NT2/D1 (cell line): ENCODE data around the gene TBC1D23.
"Not testable (repeated sequence)": the region's sequence is repeated elsewhere in the genome, so short reads cannot be mapped to it uniquely, and the experiment has no call there.

Experiments
- DNase-seq: peaks from one replicate; pipeline ENCODE4 v3.0.0-alpha.2; 2011; ENCODE audit warnings: low read depth, low spot score
- H3K27me3 ChIP-seq: 2 replicates; pipeline ENCODE4 v1.6.0; 2011; ENCODE audit warnings: mild to moderate bottlenecking; ENCODE audit not compliant: insufficient read length, insufficient read depth
- H3K36me3 ChIP-seq: 2 replicates; pipeline ENCODE4 v1.6.1; 2011; ENCODE audit warnings: mild to moderate bottlenecking, low read length, mixed read lengths; ENCODE audit not compliant: insufficient read depth, insufficient read length
- H3K4me1 ChIP-seq: 2 replicates; pipeline ENCODE4 v1.5.1; 2011; ENCODE audit not compliant: insufficient read depth, insufficient read length
- H3K4me3 ChIP-seq: 2 replicates; pipeline ENCODE4 v1.5.1; 2011; ENCODE audit warnings: low read depth; ENCODE audit not compliant: insufficient read length
- H3K9ac ChIP-seq: 2 replicates; pipeline ENCODE4 v1.6.0; 2011; ENCODE audit warnings: low read depth; ENCODE audit not compliant: insufficient read length
- H3K9me3 ChIP-seq: 2 replicates; pipeline ENCODE4 v1.5.1; 2011; ENCODE audit warnings: mild to moderate bottlenecking, low read length; ENCODE audit not compliant: insufficient read depth
- SUZ12 ChIP-seq: IDR thresholded peaks from 2 replicates; pipeline ENCODE4 v1.6.1; 2011; ENCODE audit not compliant: insufficient read length, insufficient read depth; ENCODE audit errors: extremely low read depth
- YY1 ChIP-seq: IDR thresholded peaks from 2 replicates; pipeline ENCODE4 v1.6.1; 2011; ENCODE audit not compliant: insufficient read length, insufficient read depth
- ZNF274 ChIP-seq: IDR thresholded peaks from 2 replicates; pipeline ENCODE4 v1.6.1; 2011; ENCODE audit warnings: mild to moderate bottlenecking, low read depth, low read length

Gene TBC1D23

GRCh38 chr3:100333051-100333450, 72.3 kb downstream of the TBC1D23 start:
- TF ChIP-seq YY1 (no peak), ZNF274 (no peak), SUZ12 (no peak)
- H3K4me1 ChIP-seq, result peaks cover 6% of the 10 kb centered on the region
- no peaks in the 10 kb centered on the region for H3K9me3 ChIP-seq
- H3K4me3 ChIP-seq, result no peak overlapping the region
- H3K27me3 ChIP-seq, result peaks cover 18% of the 10 kb centered on the region
- no peak for DNase-seq
- no peak overlapping the region for H3K9ac ChIP-seq
- H3K36me3 ChIP-seq, result no peaks in the 10 kb centered on the region

DNA sequence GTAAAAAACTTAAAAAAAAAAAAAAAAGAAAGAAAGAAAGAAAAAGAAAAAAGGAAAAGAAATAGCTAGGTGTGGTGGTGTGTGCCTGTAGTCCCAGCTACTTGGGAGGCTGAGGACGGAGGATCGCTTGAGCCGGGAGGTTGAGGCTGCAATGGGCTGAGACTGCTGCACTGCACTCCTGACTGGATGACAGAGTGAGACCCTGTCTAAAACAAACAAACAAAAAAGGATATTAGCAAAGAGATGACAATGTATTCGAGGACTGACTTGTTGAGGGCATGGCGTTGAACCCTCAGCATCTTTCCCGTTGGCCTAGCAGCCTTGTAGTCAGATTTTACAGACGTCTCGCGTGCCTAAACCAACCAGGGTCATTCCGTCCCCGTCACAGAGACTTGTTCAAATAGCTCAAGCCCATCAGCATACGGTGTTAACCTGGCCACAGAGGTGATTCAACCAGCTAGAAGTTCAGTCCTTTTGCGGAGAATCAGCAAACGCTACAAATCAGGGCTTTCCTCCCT, 73.2 kb downstream of the TBC1D23 start:
- no peaks in the 10 kb centered on the region for H3K9me3 ChIP-seq
- H3K27me3 ChIP-seq, result peaks cover 18% of the 10 kb centered on the region
- DNase-seq, result no peak
- peaks cover 8% of the 10 kb centered on the region for H3K36me3 ChIP-seq
- H3K4me3 ChIP-seq, result peak overlapping the region; percentile 84
- TF ChIP-seq YY1 (no peak), ZNF274 (no peak), SUZ12 (no peak)
- H3K9ac ChIP-seq, result peak overlapping the region; percentile 75
- H3K4me1 ChIP-seq, result peaks cover 6% of the 10 kb centered on the region

DNA sequence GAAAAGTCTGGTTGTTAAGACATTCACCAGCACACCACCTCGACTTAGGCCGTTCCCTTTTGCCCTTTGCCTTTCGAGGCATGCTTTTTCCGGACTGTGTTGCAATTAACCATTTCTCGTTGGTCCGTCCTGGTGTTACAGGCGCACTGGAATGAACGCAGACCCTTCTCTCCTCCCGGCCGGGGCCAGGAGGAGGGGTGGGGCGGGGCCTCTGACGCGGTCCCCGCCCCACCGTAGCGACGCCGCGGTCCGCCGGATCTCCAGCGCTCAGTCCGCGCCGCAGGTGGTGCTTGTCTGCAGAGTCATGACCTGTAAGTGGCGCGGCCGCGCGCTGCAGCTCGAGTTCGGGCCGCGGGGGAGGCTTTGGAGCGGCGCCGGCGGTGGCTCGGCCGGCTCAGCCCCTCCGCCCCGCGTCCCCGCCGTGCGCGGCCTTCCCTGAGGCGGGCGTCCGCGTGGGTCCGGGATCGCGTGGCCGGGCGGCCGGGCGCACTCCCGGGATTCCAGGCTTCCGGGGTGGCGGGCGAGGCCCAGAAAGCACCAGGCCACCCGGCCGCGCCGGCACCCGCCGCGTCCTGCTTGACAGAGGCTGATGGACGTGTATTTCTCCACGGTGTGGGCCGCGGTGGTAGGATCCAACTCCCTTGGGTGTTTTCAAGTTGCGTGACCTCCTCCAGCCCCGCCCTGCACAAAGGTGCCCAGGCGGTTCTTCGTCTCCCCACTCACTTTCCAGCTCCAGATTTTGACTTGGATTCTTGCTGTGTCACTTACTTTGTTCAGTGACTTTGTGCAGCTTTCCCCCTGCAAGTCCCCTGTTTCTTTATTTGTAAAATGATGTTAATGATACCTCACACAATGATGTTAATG, 73.9 kb downstream of the TBC1D23 start, which contains the start of gene NIT2:
NIT2 (plus strand) TSS at position 270 of the 864 bp plus-strand sequence; CDS start at position 305, 35 bp downstream.
- Histone ChIP-seq H3K36me3 (peaks cover 15% of the 10 kb centered on the region), H3K4me3 (peak within 1 kb of the TSS; percentile 84), H3K4me1 (peaks cover 6% of the 10 kb centered on the region), H3K9me3 (no peaks in the 10 kb centered on the region), H3K9ac (peak within 1 kb of the TSS; percentile 92), H3K27me3 (peaks cover 18% of the 10 kb centered on the region)
- DNase-seq, result peak; percentile 85
- TF ChIP-seq ZNF274 (no peak), SUZ12 (no peak), YY1 (no peak)

DNA sequence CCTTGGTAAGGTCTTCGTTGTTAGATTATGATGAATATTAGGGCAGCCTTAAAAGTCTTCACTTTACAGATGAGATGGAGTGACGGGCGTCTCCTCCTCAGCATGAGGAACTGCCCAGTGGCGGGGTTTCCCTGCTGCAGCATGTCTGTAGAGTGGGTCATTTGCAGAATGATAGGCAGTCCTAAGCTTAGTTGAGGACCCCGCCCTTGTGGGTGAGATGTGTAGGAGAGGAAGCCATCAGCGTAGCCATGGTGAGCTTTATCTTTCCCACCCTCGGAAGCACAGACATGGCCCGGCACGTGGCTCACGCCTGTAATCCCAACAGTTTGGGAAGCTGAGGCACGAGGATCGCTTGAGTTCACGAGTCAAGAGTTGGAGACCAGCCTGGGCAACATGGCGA, 74.6 kb downstream of the TBC1D23 start:
- Histone ChIP-seq H3K27me3 (peaks cover 18% of the 10 kb centered on the region), H3K4me1 (peaks cover 6% of the 10 kb centered on the region), H3K9me3 (no peaks in the 10 kb centered on the region), H3K36me3 (peaks cover 21% of the 10 kb centered on the region), H3K9ac (peak overlapping the region; percentile 92), H3K4me3 (peak overlapping the region; percentile 84)
- no peak for TF ChIP-seq ZNF274
- TF ChIP-seq YY1, result no peak
- peak; percentile 38 for DNase-seq

- not testable (repeated sequence) for H3K4me3 ChIP-seq
Observed at GRCh38 chr3:100336229-100336628, 75.4 kb downstream of the TBC1D23 start.

GRCh38 chr3:100338911-100339310, 78.1 kb downstream of the TBC1D23 start:
- no peak for TF ChIP-seq ZNF274
- TF ChIP-seq SUZ12, result no peak
- TF ChIP-seq YY1, result no peak
- H3K9ac ChIP-seq, result no peak overlapping the region
- peaks cover 39% of the 10 kb centered on the region for H3K36me3 ChIP-seq
- DNase-seq, result no peak
- H3K9me3 ChIP-seq, result no peaks in the 10 kb centered on the region
- peaks cover 2% of the 10 kb centered on the region for H3K4me1 ChIP-seq
- peaks cover 4% of the 10 kb centered on the region for H3K27me3 ChIP-seq
- no peak overlapping the region for H3K4me3 ChIP-seq

More at GRCh38 chr3:100336229-100336628, 75.4 kb downstream of the TBC1D23 start:
- H3K4me1 ChIP-seq, H3K9ac ChIP-seq, H3K9me3 ChIP-seq, DNase-seq: not testable (repeated sequence)
- peaks cover 18% of the 10 kb centered on the region for H3K27me3 ChIP-seq
- H3K36me3 ChIP-seq, result peaks cover 27% of the 10 kb centered on the region

- Histone ChIP-seq H3K9me3 (no peaks in the 10 kb centered on the region), H3K4me1 (peaks cover 2% of the 10 kb centered on the region), H3K9ac (no peak overlapping the region), H3K27me3 (no peaks in the 10 kb centered on the region), H3K4me3 (no peak overlapping the region), H3K36me3 (peaks cover 44% of the 10 kb centered on the region)
- DNase-seq, result no peak
- TF ChIP-seq YY1, result no peak
- TF ChIP-seq SUZ12, result no peak
- no peak for TF ChIP-seq ZNF274
Observed at GRCh38 chr3:100339786-100340185, 79.0 kb downstream of the TBC1D23 start.
